Stimulated activated CD4-positive, alpha-beta T cell treated with anti-CD3 and anti-CD28 coated beads, Interleukin-12 subunit alpha, Interleukin-12 subunit beta, amount 100 ng/mL, for 24 hours (primary cell): ENCODE results near the gene SACS.
"Not testable (repeated sequence)": the region's sequence is repeated elsewhere in the genome, so short reads cannot be mapped to it uniquely, and the experiment has no call there.

ENCODE experiments used
- DNase-seq, 2 experiments: peaks; one replicate each; pipeline ENCODE4 v3.0.0-alpha.2; 2020; ENCODE audit warnings: low read depth in 2 of 2

Gene SACS

DNA sequence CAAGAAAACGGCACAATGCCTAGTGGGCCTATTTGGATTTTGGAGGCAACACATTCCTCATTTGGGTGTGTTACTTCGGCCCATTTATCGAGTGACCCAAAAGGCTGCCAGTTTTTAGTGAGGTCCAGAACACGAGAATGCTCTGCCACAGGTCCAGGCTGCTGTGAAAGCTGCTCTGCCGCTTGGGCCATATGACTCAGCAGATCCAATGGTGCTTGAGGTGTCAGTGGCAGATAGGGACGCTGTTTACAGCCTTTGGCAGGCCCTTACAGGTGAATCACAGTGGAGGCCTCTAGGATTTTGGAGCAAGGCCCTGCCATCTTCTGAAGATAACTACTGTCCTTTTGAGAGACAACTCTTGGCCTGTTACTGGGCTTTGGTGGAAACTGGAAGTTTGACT, 118.7 kb downstream of the SACS start:
- DNase-seq = not testable (repeated sequence)

DNA sequence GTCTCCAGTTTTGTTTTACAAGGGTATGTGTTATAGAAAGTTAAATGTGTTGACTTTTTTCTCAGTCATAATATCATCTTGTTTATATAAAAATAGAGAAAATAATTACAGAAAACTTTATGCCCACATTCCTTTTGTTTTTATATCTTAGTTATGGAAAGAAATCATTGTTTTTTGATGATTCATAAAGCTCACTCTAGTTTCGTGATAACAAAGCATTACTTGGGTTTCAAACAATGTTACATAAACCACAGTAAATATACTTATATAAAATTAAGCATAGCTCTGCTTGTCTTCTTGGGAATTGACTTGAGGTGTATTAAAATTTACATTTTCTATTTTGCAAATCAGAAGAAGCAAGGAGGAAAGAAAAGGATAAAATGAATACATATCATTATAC, 140.9 kb downstream of the SACS start:
- no peak for DNase-seq

DNA sequence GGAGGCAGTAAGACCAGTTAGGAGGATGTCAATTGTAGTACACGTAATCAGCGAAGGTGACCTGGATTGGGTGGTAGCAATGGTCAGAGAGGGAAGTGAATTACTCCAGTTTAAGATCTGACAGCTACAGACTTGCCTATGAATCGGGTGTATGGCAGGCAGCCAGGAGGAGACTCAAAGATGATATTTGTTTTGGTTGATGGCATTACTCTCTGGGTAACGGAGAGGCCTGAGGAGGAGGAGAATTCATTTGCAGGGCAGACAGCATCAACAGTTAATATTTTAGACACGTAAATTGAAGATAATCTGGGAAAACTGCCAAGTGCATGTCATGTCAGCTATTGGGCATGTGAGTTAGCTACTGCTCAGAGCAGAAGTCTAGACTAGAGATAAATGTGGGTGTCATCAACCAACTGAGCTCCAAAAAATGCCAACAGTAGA, 143.6 kb downstream of the SACS start:
- DNase-seq = no peak

DNA sequence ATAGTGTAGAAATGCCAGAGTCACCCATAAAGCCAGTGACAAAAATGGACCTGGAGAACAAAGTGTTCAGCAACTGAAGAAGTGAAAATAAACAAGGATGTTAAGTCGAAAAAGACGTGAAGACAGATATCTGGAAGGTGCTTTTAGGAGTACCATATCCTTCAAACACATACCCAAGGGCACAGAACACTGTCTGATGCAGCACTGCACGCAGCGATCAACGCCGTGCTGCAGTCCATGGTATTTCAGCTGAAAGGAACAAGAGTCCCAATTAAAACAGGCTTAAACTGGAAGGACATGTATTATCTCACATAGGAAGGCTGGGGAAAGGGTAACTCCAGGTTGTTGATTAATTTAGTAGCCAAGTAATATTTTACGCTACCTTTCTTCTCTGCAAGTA, 144.5 kb downstream of the SACS start:
- no peak for DNase-seq

DNA sequence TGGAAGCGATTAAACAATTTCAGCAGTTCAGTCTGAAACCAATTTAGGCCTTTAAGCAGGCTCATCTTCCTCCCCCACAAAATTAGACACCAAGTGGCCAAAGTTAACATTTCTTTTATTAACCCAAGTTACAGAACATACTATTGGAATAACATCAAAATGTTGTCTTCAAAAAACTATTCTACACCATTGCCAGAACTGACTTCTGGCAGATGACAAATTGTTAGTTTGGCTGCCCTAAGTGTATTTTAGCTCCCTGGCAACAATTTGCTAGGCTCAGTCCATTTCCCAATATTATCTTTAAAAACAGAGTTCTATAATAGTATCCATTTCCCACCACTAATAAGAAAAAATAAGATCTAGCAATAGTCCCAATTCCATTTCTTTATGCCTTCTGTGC, 144.9 kb downstream of the SACS start:
- DNase-seq = no peak

DNA sequence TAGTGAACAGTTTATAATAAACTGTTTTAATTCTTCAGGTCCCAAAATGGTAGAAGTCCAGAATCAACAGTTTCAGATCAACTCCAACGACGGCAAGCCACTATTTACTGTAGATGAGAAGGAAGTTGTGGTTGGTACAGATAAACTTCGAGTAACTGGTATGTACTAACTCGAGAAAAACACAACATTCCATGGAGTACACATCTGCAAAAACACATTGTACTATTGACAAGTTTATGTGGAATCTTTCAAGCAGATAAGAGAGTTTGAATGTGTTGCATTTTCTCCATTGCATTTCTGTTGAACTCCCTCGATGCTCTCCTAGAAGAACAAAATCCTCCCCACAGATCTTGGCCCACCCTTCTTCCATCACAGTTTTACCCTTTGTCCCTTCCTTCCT, 154.2 kb downstream of the SACS start:
- no peak for DNase-seq
